DMS79 (cell line): ENCODE data around the gene MT1H.
A peak's percentile ranks its signal among the peaks of the same experiment; 100 is the strongest.
"Not testable (repeated sequence)": the region's sequence is repeated elsewhere in the genome, so short reads cannot be mapped to it uniquely, and the experiment has no call there.

Source experiments
- DNase-seq: peaks from one replicate; lab custom pipeline; 2025; lab: John Stamatoyannopoulos, UW

MT1H gene

GRCh38 chr16:56684926-56685590, 15.4 kb downstream of the MT1H start:
- DNase-seq = no peak

GRCh38 chr16:56686758-56687157, 17.1 kb downstream of the MT1H start:
- DNase-seq = no peak

GRCh38 chr16:56688762-56689161, 19.1 kb downstream of the MT1H start:
- DNase-seq = no peak

- DNase-seq = no peak
These were observed 19.6 kb downstream of the MT1H start for GRCh38 chr16:56689171-56689570.

- no peak for DNase-seq
These were observed 21.0 kb downstream of the MT1H start for GRCh38 chr16:56690420-56691122.

GRCh38 chr16:56691885-56692284, 22.3 kb downstream of the MT1H start:
- peak; percentile 58 for DNase-seq

GRCh38 chr16:56695246-56695645, 25.6 kb downstream of the MT1H start:
- no peak for DNase-seq

GRCh38 chr16:56697456-56698155, 28.0 kb downstream of the MT1H start:
- DNase-seq = no peak

GRCh38 chr16:56700195-56700594, 30.6 kb downstream of the MT1H start:
- DNase-seq = no peak

GRCh38 chr16:56700631-56701030, 31.0 kb downstream of the MT1H start:
- DNase-seq = no peak

- DNase-seq = no peak
These were observed 31.9 kb downstream of the MT1H start for GRCh38 chr16:56701534-56701933.

- DNase-seq = no peak
These were observed 33.2 kb downstream of the MT1H start for GRCh38 chr16:56702836-56703235.

- DNase-seq = no peak
These were observed 39.2 kb downstream of the MT1H start for GRCh38 chr16:56708525-56709442.

GRCh38 chr16:56709443-56710040, 39.9 kb downstream of the MT1H start:
- DNase-seq = no peak

GRCh38 chr16:56710181-56710737, 40.6 kb downstream of the MT1H start:
- DNase-seq = no peak

GRCh38 chr16:56711862-56712261, 42.2 kb downstream of the MT1H start:
- DNase-seq = no peak

- DNase-seq = no peak
These were observed 44.2 kb downstream of the MT1H start for GRCh38 chr16:56713794-56714193.

- DNase-seq = no peak
These were observed 45.5 kb downstream of the MT1H start for GRCh38 chr16:56715126-56715525.

GRCh38 chr16:56716761-56717160, 47.1 kb downstream of the MT1H start:
- no peak for DNase-seq

GRCh38 chr16:56717532-56717931, 47.9 kb downstream of the MT1H start:
- DNase-seq = not testable (repeated sequence)
